H1 (cell line): Measurements from ENCODE around the gene GRB7. TPM values are rescaled to one million over a fixed set of nuclear protein-coding genes. Genes with fewer than 3 reads are reported as not detected.

Experiments used
- CTCF ChIA-PET: fragments of 300-600 bp; sonication (Branson Sonifier 250); formaldehyde crosslinking; loops from one replicate; lab custom pipeline; 2021; ENCODE audit not compliant: partially characterized antibody; lab: Charles Lee
- POLR2A ChIA-PET: fragments of 300-600 bp; sonication (Branson Sonifier 250); formaldehyde crosslinking; loops from one replicate; lab custom pipeline; 2021; ENCODE audit warnings: inconsistent platforms; ENCODE audit not compliant: partially characterized antibody; lab: Charles Lee
- DNase-seq, 2 experiments: peaks; one replicate each; pipeline versions ENCODE4 v3.0.0 to v3.0.0-alpha.2; 2010 to 2022; ENCODE audit warnings: low spot score in 2 of 2, low read depth in 1 of 2, mixed read lengths in 1 of 2
- FAIRE-seq: peaks from 2 replicates; lab custom pipeline; 2011; peaks lifted over from hg19 to GRCh38; lab: Jason Lieb, UNC
- H2AFZ ChIP-seq: 2 replicates; pipeline ENCODE4 v1.8.1; 2012; ENCODE audit warnings: low read length, inconsistent platforms
- H2AK5ac ChIP-seq: 2 replicates; pipeline ENCODE4 v1.6.1; 2013; ENCODE audit warnings: low read depth, low read length
- H2BK120ac ChIP-seq: replicated peaks from 2 replicates; pipeline ENCODE3; 2013; ENCODE audit warnings: low read depth, low read length, inconsistent platforms
- H2BK12ac ChIP-seq: 2 replicates; pipeline ENCODE4 v1.6.1; 2013; ENCODE audit warnings: low read depth, low read length
- H2BK15ac ChIP-seq: 2 replicates; pipeline ENCODE4 v1.6.1; 2013; ENCODE audit warnings: low read length
- H2BK20ac ChIP-seq: 2 replicates; pipeline ENCODE4 v1.6.1; 2013; ENCODE audit warnings: low read length
- H2BK5ac ChIP-seq: 2 replicates; pipeline ENCODE4 v1.6.1; 2013; ENCODE audit warnings: low read depth, low read length
- H3K14ac ChIP-seq: 2 replicates; pipeline ENCODE4 v1.6.1; 2013; ENCODE audit warnings: inconsistent platforms; ENCODE audit not compliant: insufficient read length
- H3K18ac ChIP-seq: 2 replicates; pipeline ENCODE4 v1.6.1; 2013; ENCODE audit warnings: low read length; ENCODE audit errors: extremely low read depth
- H3K23ac ChIP-seq: 2 replicates; pipeline ENCODE4 v1.6.1; 2013; ENCODE audit warnings: inconsistent platforms; ENCODE audit not compliant: insufficient read length
- H3K23me2 ChIP-seq: 2 replicates; pipeline ENCODE4 v1.6.1; 2013; ENCODE audit warnings: low read depth, low read length
- H3K27ac ChIP-seq: 2 replicates; pipeline ENCODE4 v1.6.1; 2011; ENCODE audit warnings: low read depth, low read length, inconsistent platforms
- H3K27me3 ChIP-seq, 4 experiments: replicated peaks in 1 of 4; 1 replicate in 1 of 4; 2 replicates in 3 of 4; pipeline versions ENCODE4 v1.6.1 to v1.8.1; 2011 to 2013; ENCODE audit warnings: low read length in 3 of 4, mild to moderate bottlenecking in 3 of 4, inconsistent platforms in 2 of 4, mixed read lengths in 2 of 4, moderate library complexity in 1 of 4; ENCODE audit not compliant: control insufficient read depth in 3 of 4, insufficient read depth in 3 of 4; ENCODE audit errors: extremely low read depth in 1 of 4
- H3K36me3 ChIP-seq, 4 experiments: 2 replicates each; pipeline versions ENCODE4 v1.6.1 to v1.8.1; 2011 to 2013; ENCODE audit warnings: mild to moderate bottlenecking in 4 of 4, low read length in 3 of 4, moderate library complexity in 2 of 4, control low read depth in 1 of 4, inconsistent platforms in 1 of 4; ENCODE audit not compliant: insufficient read depth in 4 of 4, control insufficient read depth in 2 of 4
- H3K4ac ChIP-seq: replicated peaks from 2 replicates; pipeline ENCODE3; 2013; ENCODE audit warnings: low read length, low read depth, mixed read lengths, inconsistent platforms; ENCODE audit not compliant: insufficient read length
- H3K4me1 ChIP-seq, 4 experiments: replicated peaks in 1 of 4; 1 replicate in 1 of 4; 2 replicates in 3 of 4; pipeline versions ENCODE4 v1.6.1 to v1.8.1; 2011 to 2013; ENCODE audit warnings: low read length in 3 of 4, inconsistent platforms in 2 of 4, mixed read lengths in 1 of 4; ENCODE audit not compliant: insufficient read depth in 4 of 4, control insufficient read depth in 3 of 4
- H3K4me2 ChIP-seq, 2 experiments: 2 replicates each; pipeline versions ENCODE4 v1.6.1 to v1.8.1; 2011 to 2013; ENCODE audit warnings: low read depth in 2 of 2, low read length in 2 of 2, control low read depth in 1 of 2, inconsistent platforms in 1 of 2, mild to moderate bottlenecking in 1 of 2; ENCODE audit not compliant: insufficient read depth in 1 of 2
- H3K4me3 ChIP-seq, 4 experiments: fragments of 200-600, 300-600 bp in 1 of 4; sonication (generic), shearing (Covaris generic), sonication (Bioruptor Twin) in 1 of 4; 2 replicates each; pipeline versions ENCODE4 v1.5.1 to v1.8.1; 2011 to 2016; ENCODE audit warnings: low read length in 4 of 4, low read depth in 3 of 4, control low read depth in 2 of 4, inconsistent platforms in 2 of 4, mild to moderate bottlenecking in 2 of 4, mixed read lengths in 1 of 4, moderate library complexity in 1 of 4; ENCODE audit not compliant: insufficient read depth in 2 of 4; ENCODE audit errors: extremely low read depth in 1 of 4
- H3K56ac ChIP-seq: replicated peaks from 2 replicates; pipeline ENCODE3; 2013; ENCODE audit warnings: low read depth, mild to moderate bottlenecking, mixed read lengths, low read length, inconsistent platforms; ENCODE audit not compliant: insufficient read length
- H3K79me1 ChIP-seq: 2 replicates; pipeline ENCODE4 v1.6.1; 2013; ENCODE audit warnings: low read depth, low read length, control low read depth
- H3K79me2 ChIP-seq, 2 experiments: 2 replicates each; pipeline versions ENCODE4 v1.6.1 to v1.8.1; 2012 to 2013; ENCODE audit warnings: low read length in 2 of 2, mild to moderate bottlenecking in 2 of 2, inconsistent platforms in 1 of 2; ENCODE audit not compliant: insufficient read depth in 2 of 2, control insufficient read depth in 1 of 2
- H3K9ac ChIP-seq, 4 experiments: replicated peaks in 1 of 4; 1 replicate in 1 of 4; 2 replicates in 3 of 4; pipeline versions ENCODE4 v1.6.1 to v1.8.1; 2011 to 2013; ENCODE audit warnings: low read depth in 3 of 4, low read length in 3 of 4, control low read depth in 2 of 4, mild to moderate bottlenecking in 2 of 4, moderate library complexity in 2 of 4, inconsistent platforms in 1 of 4; ENCODE audit errors: extremely low read depth in 1 of 4
- H3K9me3 ChIP-seq, 2 experiments: 2 replicates each; pipeline versions ENCODE4 v1.6.1 to v1.8.1; 2012 to 2013; ENCODE audit warnings: mild to moderate bottlenecking in 2 of 2, moderate library complexity in 2 of 2, control low read depth in 1 of 2, inconsistent platforms in 1 of 2, low read depth in 1 of 2, low read length in 1 of 2, mixed read lengths in 1 of 2; ENCODE audit not compliant: insufficient read depth in 2 of 2
- H4K20me1 ChIP-seq, 2 experiments: replicated peaks in 1 of 2; 2 replicates each; pipeline versions ENCODE3 to v1.8.1; 2011 to 2013; ENCODE audit warnings: inconsistent platforms in 2 of 2, low read length in 2 of 2, mild to moderate bottlenecking in 1 of 2; ENCODE audit not compliant: insufficient read depth in 2 of 2, control insufficient read depth in 1 of 2
- H4K5ac ChIP-seq: 2 replicates; pipeline ENCODE4 v1.6.1; 2013; ENCODE audit warnings: low read length, low read depth, mixed read lengths, inconsistent platforms; ENCODE audit not compliant: insufficient read length
- H4K8ac ChIP-seq: 2 replicates; pipeline ENCODE4 v1.8.0; 2013; ENCODE audit warnings: mild to moderate bottlenecking, moderate library complexity, low read length, inconsistent platforms; ENCODE audit not compliant: insufficient read depth; ENCODE audit errors: extremely low read depth
- H4K91ac ChIP-seq: replicated peaks from 2 replicates; pipeline ENCODE3; 2013; ENCODE audit warnings: low read length, mixed read lengths, inconsistent platforms; ENCODE audit not compliant: insufficient read length
- EZH2 ChIP-seq: fragments of 200-600 bp; sonication (generic); IDR thresholded peaks from 2 replicates; pipeline ENCODE4 v1.7.1; 2012; ENCODE audit warnings: low read depth, mild to moderate bottlenecking, moderate library complexity, low read length, inconsistent platforms; ENCODE audit not compliant: severe bottlenecking
- SIN3A ChIP-seq, 2 experiments: IDR thresholded peaks in 1 of 2; conservative IDR thresholded peaks in 1 of 2; 2 replicates each; pipeline ENCODE4 v1.6.1; 2011 to 2012; ENCODE audit warnings: low read length in 2 of 2, improper control_type of control experiment in 1 of 2, low read depth in 1 of 2, mild to moderate bottlenecking in 1 of 2
- SP1 ChIP-seq: IDR thresholded peaks from 2 replicates; pipeline ENCODE4 v1.6.1; 2011; ENCODE audit warnings: low read depth, low read length
- USF2 ChIP-seq: IDR thresholded peaks from 2 replicates; pipeline ENCODE4 v1.6.1; 2011; ENCODE audit warnings: low read length, improper control_type of control experiment
- ZNF274 ChIP-seq: IDR thresholded peaks from 2 replicates; pipeline ENCODE4 v1.7.0; 2012; ENCODE audit warnings: low read length, borderline replicate concordance; ENCODE audit errors: extremely low read depth
- WGBS, 2 experiments: shearing (Covaris generic) in 1 of 2; methylation state at CpG; one replicate each; pipeline versions ENCODE4 v1.1.6 to v1.1.7; 2013 to 2015; ENCODE audit warnings: low lambda C conversion rate in 2 of 2, mixed read lengths in 2 of 2, inconsistent platforms in 1 of 2, low coverage in 1 of 2, missing lambda C conversion rate in 1 of 2; ENCODE audit not compliant: insufficient replicate concordance in 2 of 2, insufficient coverage in 1 of 2, insufficient read length in 1 of 2; ENCODE audit errors: extremely low coverage in 1 of 2, missing lambda C conversion rate in 1 of 2; 5-methylcytosine and 5-hydroxymethylcytosine counted together
- polyA plus RNA-seq, 7 experiments: library from polyadenylated mRNA; depleted of rRNA in 3 of 7; stranded (reverse) in 5 of 7; unstranded in 2 of 7; fragments of >200 nt in 5 of 7; fragments of 200-250 nt in 2 of 7; gene quantifications; 1 replicate in 5 of 7; 2 replicates in 1 of 7; 4 replicates in 1 of 7; pipeline versions ENCODE4 v1.2.1 to v1.2.3, GENCODE V29; 2011 to 2013; ENCODE audit warnings: missing spikeins in 2 of 7, mixed read lengths in 2 of 7
- total RNA-seq: library from RNA; stranded (reverse); fragmentation: NEBNext Ultra II Directional; extraction: Animal tissue kit (Norgen Biotek cat#: 25700); gene quantifications from 2 replicates; pipeline ENCODE4 v1.2.1, GENCODE V29; 2021

The GRB7 gene
- total and polyA plus RNA-seq, 2 of the 8 experiments (the other 6 are each of a cell fraction or from before 2014, with no cell fraction given) = 32.2 to 41.5 TPM

- H2AFZ ChIP-seq = no peak overlapping the region
- POLR2A ChIA-PET = interaction anchor here (1.1 to 1.7 kb wide), 4 partner anchors 18 to 126 kb away, joined by 3 to 4 read pairs (median 4); no protein-coding TSS in a partner anchor
- no peak overlapping the region for H2AK5ac ChIP-seq
- H3K4ac ChIP-seq = no peak overlapping the region
- H3K79me1 ChIP-seq = no peaks in the 10 kb centered on the region; the same call in 1 of the 2 replicates
- H4K91ac ChIP-seq = no peak overlapping the region
- no peaks in the 10 kb centered on the region for H3K9me3 ChIP-seq
- H3K23ac ChIP-seq = no peak overlapping the region
- FAIRE-seq (no peak), DNase-seq (no peak)
- H2BK5ac ChIP-seq = no peak overlapping the region
- peaks cover 4 to 38% (median 28%) of the 10 kb centered on the region in 4 experiments; a peak in 6 of 8 replicates for H3K36me3 ChIP-seq
- TF ChIP-seq SP1 (no peak), USF2 (no peak), SIN3A (conservative IDR thresholded peaks at IDR 0.05 in 1 of 2, IDR thresholded peaks at IDR 0.05 in 1 of 2; ENCODE audit: low read depth in 1 of 2, low read length in 2 of 2) (no peak), EZH2 (no peak), ZNF274 (no peak)
- no peak overlapping the region for H3K14ac ChIP-seq
- H3K9ac ChIP-seq = no peak overlapping the region
- H3K27me3 ChIP-seq = no peaks in the 10 kb centered on the region
- H2BK15ac ChIP-seq = no peak overlapping the region
- no peak overlapping the region for H2BK12ac ChIP-seq
- H3K4me1 ChIP-seq = peaks cover 0 to 17% (median 11%) of the 10 kb centered on the region in 4 experiments; a peak in 6 of 7 replicates
- H4K5ac ChIP-seq = no peak overlapping the region
- H2BK20ac ChIP-seq = no peak overlapping the region
- no peak overlapping the region for H3K4me2 ChIP-seq
- no peak overlapping the region for H3K27ac ChIP-seq
- no peaks in the 10 kb centered on the region for H4K20me1 ChIP-seq
- 91% methylated on average over 4 of the region's 4 CpGs; no CpG with 5 or more reads in 1 of the 2 experiments for WGBS, 2 experiments
- no peak overlapping the region; the same call in 1 of the 2 replicates for H4K8ac ChIP-seq
- no peak overlapping the region for H3K18ac ChIP-seq
- H3K79me2 ChIP-seq = no peaks in the 10 kb centered on the region
- no peak overlapping the region for H2BK120ac ChIP-seq
- H3K4me3 ChIP-seq = no peak overlapping the region
- H3K23me2 ChIP-seq = no peaks in the 10 kb centered on the region
- CTCF ChIA-PET = interaction anchor here (1.0 to 1.5 kb wide), 2 partner anchors 17 to 126 kb away, joined by 3 to 5 read pairs; partner anchors contain the start of gene MIEN1
- H3K56ac ChIP-seq = no peak overlapping the region
Measured at GRCh38 chr17:39747745-39748144, 10.0 kb downstream of the GRB7 start.
